GM23338 (cell line): Measurements from ENCODE around the gene GPA33. TPM values are rescaled to one million over a fixed set of nuclear protein-coding genes. Genes with fewer than 3 reads are reported as not detected.

ENCODE experiments used
- ATAC-seq: fragments of 200-7000 bp; cut with Tn5 transposase; 3 replicates; pipeline ENCODE4 v1.9.1; 2020
- DNase-seq: peaks from one replicate; pipeline ENCODE4 v3.0.0-alpha.2; 2015; ENCODE audit warnings: low spot score
- H2AFZ ChIP-seq: fragments of 200-600 bp; sonication (generic); 2 replicates; pipeline ENCODE4 v1.8.0; 2016; ENCODE audit warnings: antibody characterized with exemption, mild to moderate bottlenecking, moderate library complexity
- H3F3A ChIP-seq: fragments of 200-600 bp; sonication (generic); replicated peaks from 2 replicates; pipeline ENCODE4 v1.8.0; 2017; ENCODE audit warnings: antibody characterized with exemption, mixed run types, low read depth
- H3K27ac ChIP-seq: fragments of 200-600 bp; sonication (generic); 2 replicates; pipeline ENCODE4 v1.6.1; 2016; ENCODE audit warnings: low read depth
- H3K27me3 ChIP-seq: fragments of 200-600 bp; sonication (generic); 2 replicates; pipeline ENCODE4 v1.8.0; 2016; ENCODE audit warnings: mild to moderate bottlenecking, mixed run types, moderate library complexity; ENCODE audit not compliant: insufficient read depth
- H3K36me3 ChIP-seq: fragments of 200-600 bp; sonication (generic); 2 replicates; pipeline ENCODE4 v1.8.0; 2016; ENCODE audit warnings: mild to moderate bottlenecking; ENCODE audit not compliant: insufficient read depth
- H3K4me1 ChIP-seq: fragments of 200-600 bp; sonication (generic); 2 replicates; pipeline ENCODE4 v1.8.0; 2016; ENCODE audit warnings: mild to moderate bottlenecking, moderate library complexity; ENCODE audit not compliant: insufficient read depth
- H3K4me2 ChIP-seq: fragments of 200-600 bp; sonication (generic); 2 replicates; pipeline ENCODE4 v1.7.1; 2017; ENCODE audit warnings: mixed run types
- H3K4me3 ChIP-seq: fragments of 200-600 bp; sonication (generic); 2 replicates; pipeline ENCODE4 v1.6.1; 2016; ENCODE audit warnings: mixed run types
- H3K79me2 ChIP-seq: fragments of 200-600 bp; sonication (generic); replicated peaks from 2 replicates; pipeline ENCODE4 v1.8.0; 2017; ENCODE audit warnings: mild to moderate bottlenecking; ENCODE audit not compliant: insufficient read depth
- H3K9me2 ChIP-seq: fragments of 200-600 bp; sonication (generic); 2 replicates; pipeline ENCODE4 v1.8.0; 2017; ENCODE audit not compliant: insufficient read depth
- H4K20me1 ChIP-seq: fragments of 200-600 bp; sonication (generic); replicated peaks from 2 replicates; pipeline ENCODE4 v1.8.0; 2017; ENCODE audit warnings: mild to moderate bottlenecking; ENCODE audit not compliant: insufficient read depth
- H3K27ac Mint-ChIP-seq: 2 replicates; pipeline ENCODE4 v1.8.0; 2020; ENCODE audit warnings: inconsistent platforms, mild to moderate bottlenecking, moderate library complexity, mixed read lengths
- H3K27me3 Mint-ChIP-seq: 3 replicates; pipeline ENCODE4 v1.8.0; 2022; ENCODE audit warnings: low read depth, mild to moderate bottlenecking, moderate library complexity, mixed read lengths, inconsistent platforms; ENCODE audit not compliant: insufficient read depth, poor library complexity
- H3K36me3 Mint-ChIP-seq: 3 replicates; pipeline ENCODE4 v1.8.0; 2021; ENCODE audit warnings: low read depth, mild to moderate bottlenecking, inconsistent platforms, moderate library complexity, mixed read lengths
- H3K4me1 Mint-ChIP-seq: 3 replicates; pipeline ENCODE4 v1.8.0; 2020; ENCODE audit warnings: mild to moderate bottlenecking, inconsistent platforms, mixed read lengths
- H3K4me3 Mint-ChIP-seq: 3 replicates; pipeline ENCODE4 v1.8.0; 2021; ENCODE audit warnings: moderate library complexity, mild to moderate bottlenecking, inconsistent platforms, mixed read lengths
- H3K9me3 Mint-ChIP-seq: 3 replicates; pipeline ENCODE4 v1.8.0; 2020; ENCODE audit warnings: moderate library complexity, mild to moderate bottlenecking, inconsistent platforms, mixed read lengths
- CREB1 ChIP-seq: fragments of 250-450 bp; sonication (Bioruptor Pico); IDR thresholded peaks from 2 replicates; pipeline ENCODE4 v1.5.0; 2020; ENCODE audit warnings: low read depth, mild to moderate bottlenecking, moderate library complexity
- EZH2 ChIP-seq: fragments of 200-600 bp; sonication (generic); IDR thresholded peaks from one replicate; pipeline ENCODE4 v1.8.0; 2017; ENCODE audit warnings: antibody characterized with exemption, mild to moderate bottlenecking, low read depth; ENCODE audit not compliant: unreplicated experiment
- EZH2phosphoT487 ChIP-seq: fragments of 200-600 bp; sonication (generic); IDR thresholded peaks from one replicate; pipeline ENCODE4 v1.8.1; 2018; ENCODE audit warnings: antibody characterized with exemption; ENCODE audit not compliant: unreplicated experiment
- POLR2AphosphoS5 ChIP-seq: IDR thresholded peaks from 2 replicates; pipeline ENCODE4 v1.6.1; 2016; ENCODE audit warnings: antibody characterized with exemption, low read depth
- STAT1 ChIP-seq: IDR thresholded peaks from one replicate; pipeline ENCODE4 v1.6.1; 2016; ENCODE audit warnings: antibody characterized with exemption; ENCODE audit not compliant: unreplicated experiment
- ZNF114 ChIP-seq: fragments of 250-450 bp; sonication (Bioruptor Pico); IDR thresholded peaks from 2 replicates; pipeline ENCODE4 v1.5.0; 2020; ENCODE audit warnings: mild to moderate bottlenecking, moderate library complexity
- polyA plus RNA-seq: library from polyadenylated mRNA; unstranded; fragments of >200 nt; fragmentation: Nextera tagmentation; extraction: Ambion mirVana; gene quantifications from 2 replicates; pipeline ENCODE4 v1.2.1, GENCODE V29; 2016
- total RNA-seq: library from RNA; depleted of rRNA; stranded (reverse); fragments of >200 nt; shearing (Covaris generic); gene quantifications from 2 replicates; pipeline ENCODE4 v1.2.3, GENCODE V29; 2014
- TF ChIP-seq, protein P1 (sequence below): IDR thresholded peaks from one replicate; pipeline ENCODE4 v1.6.1; 2018; ENCODE audit warnings: antibody characterized with exemption; ENCODE audit not compliant: unreplicated experiment
- TF ChIP-seq, protein P2 (sequence below): IDR thresholded peaks from 2 replicates; pipeline ENCODE4 v1.6.1; 2016; ENCODE audit warnings: antibody characterized with exemption
- TF ChIP-seq, protein P3 (sequence below): fragments of 250-450 bp; sonication (Bioruptor Pico); IDR thresholded peaks from 2 replicates; pipeline ENCODE4 v1.5.0; 2020; ENCODE audit warnings: mild to moderate bottlenecking, moderate library complexity

GPA33 gene
- total and polyA plus RNA-seq, 2 experiments from 2014 or later = 0.10 to 0.28 TPM

DNA sequence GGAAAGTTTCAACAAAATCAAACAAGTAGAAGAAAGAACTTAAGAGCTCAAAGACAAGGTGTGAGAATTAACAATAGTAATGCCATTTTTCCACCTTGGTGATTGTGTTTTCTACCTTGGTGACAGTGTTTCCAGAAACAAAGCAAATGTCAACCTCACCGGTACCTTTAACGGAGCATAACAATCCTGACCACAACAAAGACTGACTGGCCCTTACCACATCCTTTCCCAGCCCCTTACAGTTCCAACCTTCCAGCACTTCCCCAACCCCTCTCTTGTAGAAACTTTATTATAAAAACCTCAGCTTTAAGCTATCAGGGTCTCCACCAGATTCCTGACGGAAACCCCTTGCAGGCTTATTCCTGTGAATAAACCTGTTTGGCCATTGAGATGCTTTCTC, 20.4 kb upstream of the GPA33 start:
- DNase-seq (no peak), ATAC-seq (no peak)
- Histone ChIP-seq H3K79me2 (no peaks in the 10 kb centered on the region), H3K4me1 (peaks cover 5% of the 10 kb centered on the region), H3K4me3 (no peak overlapping the region), H3F3A (no peaks in the 10 kb centered on the region), H2AFZ (no peak overlapping the region), H3K36me3 (0 out of 2 replicates have a peak, but pooled peaks cover 2% of the 10 kb centered on the region), H3K4me2 (no peak overlapping the region), H3K27me3 (no peaks in the 10 kb centered on the region), H3K9me2 (peaks cover 23% of the 10 kb centered on the region), H4K20me1 (no peaks in the 10 kb centered on the region), H3K27ac (no peak overlapping the region)
- Mint-ChIP-seq H3K27me3 (peaks cover 6% of the 10 kb centered on the region), H3K4me1 (peaks cover 22% of the 10 kb centered on the region), H3K9me3 (no peaks in the 10 kb centered on the region), H3K36me3 (no peaks in the 10 kb centered on the region), H3K27ac (no peak overlapping the region), H3K4me3 (no peak overlapping the region)
- TF ChIP-seq, protein P1, sequence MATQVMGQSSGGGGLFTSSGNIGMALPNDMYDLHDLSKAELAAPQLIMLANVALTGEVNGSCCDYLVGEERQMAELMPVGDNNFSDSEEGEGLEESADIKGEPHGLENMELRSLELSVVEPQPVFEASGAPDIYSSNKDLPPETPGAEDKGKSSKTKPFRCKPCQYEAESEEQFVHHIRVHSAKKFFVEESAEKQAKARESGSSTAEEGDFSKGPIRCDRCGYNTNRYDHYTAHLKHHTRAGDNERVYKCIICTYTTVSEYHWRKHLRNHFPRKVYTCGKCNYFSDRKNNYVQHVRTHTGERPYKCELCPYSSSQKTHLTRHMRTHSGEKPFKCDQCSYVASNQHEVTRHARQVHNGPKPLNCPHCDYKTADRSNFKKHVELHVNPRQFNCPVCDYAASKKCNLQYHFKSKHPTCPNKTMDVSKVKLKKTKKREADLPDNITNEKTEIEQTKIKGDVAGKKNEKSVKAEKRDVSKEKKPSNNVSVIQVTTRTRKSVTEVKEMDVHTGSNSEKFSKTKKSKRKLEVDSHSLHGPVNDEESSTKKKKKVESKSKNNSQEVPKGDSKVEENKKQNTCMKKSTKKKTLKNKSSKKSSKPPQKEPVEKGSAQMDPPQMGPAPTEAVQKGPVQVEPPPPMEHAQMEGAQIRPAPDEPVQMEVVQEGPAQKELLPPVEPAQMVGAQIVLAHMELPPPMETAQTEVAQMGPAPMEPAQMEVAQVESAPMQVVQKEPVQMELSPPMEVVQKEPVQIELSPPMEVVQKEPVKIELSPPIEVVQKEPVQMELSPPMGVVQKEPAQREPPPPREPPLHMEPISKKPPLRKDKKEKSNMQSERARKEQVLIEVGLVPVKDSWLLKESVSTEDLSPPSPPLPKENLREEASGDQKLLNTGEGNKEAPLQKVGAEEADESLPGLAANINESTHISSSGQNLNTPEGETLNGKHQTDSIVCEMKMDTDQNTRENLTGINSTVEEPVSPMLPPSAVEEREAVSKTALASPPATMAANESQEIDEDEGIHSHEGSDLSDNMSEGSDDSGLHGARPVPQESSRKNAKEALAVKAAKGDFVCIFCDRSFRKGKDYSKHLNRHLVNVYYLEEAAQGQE = no peak
- TF ChIP-seq POLR2AphosphoS5 (no peak), EZH2phosphoT487 (no peak), ZNF114 (CRISPR knock-in tag) (no peak), CREB1 (CRISPR knock-in tag) (no peak), EZH2 (no peak), STAT1 (no peak)
- TF ChIP-seq, protein P2, sequence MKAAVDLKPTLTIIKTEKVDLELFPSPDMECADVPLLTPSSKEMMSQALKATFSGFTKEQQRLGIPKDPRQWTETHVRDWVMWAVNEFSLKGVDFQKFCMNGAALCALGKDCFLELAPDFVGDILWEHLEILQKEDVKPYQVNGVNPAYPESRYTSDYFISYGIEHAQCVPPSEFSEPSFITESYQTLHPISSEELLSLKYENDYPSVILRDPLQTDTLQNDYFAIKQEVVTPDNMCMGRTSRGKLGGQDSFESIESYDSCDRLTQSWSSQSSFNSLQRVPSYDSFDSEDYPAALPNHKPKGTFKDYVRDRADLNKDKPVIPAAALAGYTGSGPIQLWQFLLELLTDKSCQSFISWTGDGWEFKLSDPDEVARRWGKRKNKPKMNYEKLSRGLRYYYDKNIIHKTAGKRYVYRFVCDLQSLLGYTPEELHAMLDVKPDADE = no peak
- TF ChIP-seq, protein P3, sequence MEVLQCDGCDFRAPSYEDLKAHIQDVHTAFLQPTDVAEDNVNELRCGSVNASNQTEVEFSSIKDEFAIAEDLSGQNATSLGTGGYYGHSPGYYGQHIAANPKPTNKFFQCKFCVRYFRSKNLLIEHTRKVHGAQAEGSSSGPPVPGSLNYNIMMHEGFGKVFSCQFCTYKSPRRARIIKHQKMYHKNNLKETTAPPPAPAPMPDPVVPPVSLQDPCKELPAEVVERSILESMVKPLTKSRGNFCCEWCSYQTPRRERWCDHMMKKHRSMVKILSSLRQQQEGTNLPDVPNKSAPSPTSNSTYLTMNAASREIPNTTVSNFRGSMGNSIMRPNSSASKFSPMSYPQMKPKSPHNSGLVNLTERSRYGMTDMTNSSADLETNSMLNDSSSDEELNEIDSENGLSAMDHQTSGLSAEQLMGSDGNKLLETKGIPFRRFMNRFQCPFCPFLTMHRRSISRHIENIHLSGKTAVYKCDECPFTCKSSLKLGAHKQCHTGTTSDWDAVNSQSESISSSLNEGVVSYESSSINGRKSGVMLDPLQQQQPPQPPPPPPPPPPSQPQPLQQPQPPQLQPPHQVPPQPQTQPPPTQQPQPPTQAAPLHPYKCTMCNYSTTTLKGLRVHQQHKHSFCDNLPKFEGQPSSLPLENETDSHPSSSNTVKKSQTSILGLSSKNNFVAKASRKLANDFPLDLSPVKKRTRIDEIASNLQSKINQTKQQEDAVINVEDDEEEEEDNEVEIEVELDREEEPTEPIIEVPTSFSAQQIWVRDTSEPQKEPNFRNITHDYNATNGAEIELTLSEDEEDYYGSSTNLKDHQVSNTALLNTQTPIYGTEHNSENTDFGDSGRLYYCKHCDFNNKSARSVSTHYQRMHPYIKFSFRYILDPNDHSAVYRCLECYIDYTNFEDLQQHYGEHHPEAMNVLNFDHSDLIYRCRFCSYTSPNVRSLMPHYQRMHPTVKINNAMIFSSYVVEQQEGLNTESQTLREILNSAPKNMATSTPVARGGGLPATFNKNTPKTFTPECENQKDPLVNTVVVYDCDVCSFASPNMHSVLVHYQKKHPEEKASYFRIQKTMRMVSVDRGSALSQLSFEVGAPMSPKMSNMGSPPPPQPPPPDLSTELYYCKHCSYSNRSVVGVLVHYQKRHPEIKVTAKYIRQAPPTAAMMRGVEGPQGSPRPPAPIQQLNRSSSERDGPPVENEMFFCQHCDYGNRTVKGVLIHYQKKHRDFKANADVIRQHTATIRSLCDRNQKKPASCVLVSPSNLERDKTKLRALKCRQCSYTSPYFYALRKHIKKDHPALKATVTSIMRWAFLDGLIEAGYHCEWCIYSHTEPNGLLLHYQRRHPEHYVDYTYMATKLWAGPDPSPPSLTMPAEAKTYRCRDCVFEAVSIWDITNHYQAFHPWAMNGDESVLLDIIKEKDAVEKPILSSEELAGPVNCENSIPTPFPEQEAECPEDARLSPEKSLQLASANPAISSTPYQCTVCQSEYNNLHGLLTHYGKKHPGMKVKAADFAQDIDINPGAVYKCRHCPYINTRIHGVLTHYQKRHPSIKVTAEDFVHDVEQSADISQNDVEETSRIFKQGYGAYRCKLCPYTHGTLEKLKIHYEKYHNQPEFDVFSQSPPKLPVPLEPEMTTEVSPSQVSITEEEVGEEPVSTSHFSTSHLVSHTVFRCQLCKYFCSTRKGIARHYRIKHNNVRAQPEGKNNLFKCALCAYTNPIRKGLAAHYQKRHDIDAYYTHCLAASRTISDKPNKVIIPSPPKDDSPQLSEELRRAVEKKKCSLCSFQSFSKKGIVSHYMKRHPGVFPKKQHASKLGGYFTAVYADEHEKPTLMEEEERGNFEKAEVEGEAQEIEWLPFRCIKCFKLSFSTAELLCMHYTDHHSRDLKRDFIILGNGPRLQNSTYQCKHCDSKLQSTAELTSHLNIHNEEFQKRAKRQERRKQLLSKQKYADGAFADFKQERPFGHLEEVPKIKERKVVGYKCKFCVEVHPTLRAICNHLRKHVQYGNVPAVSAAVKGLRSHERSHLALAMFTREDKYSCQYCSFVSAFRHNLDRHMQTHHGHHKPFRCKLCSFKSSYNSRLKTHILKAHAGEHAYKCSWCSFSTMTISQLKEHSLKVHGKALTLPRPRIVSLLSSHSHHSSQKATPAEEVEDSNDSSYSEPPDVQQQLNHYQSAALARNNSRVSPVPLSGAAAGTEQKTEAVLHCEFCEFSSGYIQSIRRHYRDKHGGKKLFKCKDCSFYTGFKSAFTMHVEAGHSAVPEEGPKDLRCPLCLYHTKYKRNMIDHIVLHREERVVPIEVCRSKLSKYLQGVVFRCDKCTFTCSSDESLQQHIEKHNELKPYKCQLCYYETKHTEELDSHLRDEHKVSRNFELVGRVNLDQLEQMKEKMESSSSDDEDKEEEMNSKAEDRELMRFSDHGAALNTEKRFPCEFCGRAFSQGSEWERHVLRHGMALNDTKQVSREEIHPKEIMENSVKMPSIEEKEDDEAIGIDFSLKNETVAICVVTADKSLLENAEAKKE (CRISPR knock-in tag) = no peak
